GM23248 (cell line): Measurements from ENCODE around the gene TET3.

Experiments used
- EZH2 ChIP-seq: fragments of 200-600 bp; sonication (generic); IDR thresholded peaks from 2 replicates; pipeline ENCODE4 v1.6.1; 2018; ENCODE audit warnings: antibody characterized with exemption, mild to moderate bottlenecking; ENCODE audit not compliant: insufficient read depth, poor library complexity, severe bottlenecking
- EZH2phosphoT487 ChIP-seq: fragments of 200-600 bp; sonication (generic); IDR thresholded peaks from 2 replicates; pipeline ENCODE4 v1.6.1; 2018; ENCODE audit warnings: antibody characterized with exemption, moderate library complexity, mild to moderate bottlenecking, low read depth; ENCODE audit not compliant: insufficient read depth

GRCh38 chr2:74006459-74006858 lies 21.7 kb downstream of the TET3 start:
- TF ChIP-seq EZH2phosphoT487 (no peak), EZH2 (no peak)
